NCI-H1436 (cell line): ENCODE data around the gene KRTAP9-2.
"Not testable (repeated sequence)": the region's sequence is repeated elsewhere in the genome, so short reads cannot be mapped to it uniquely, and the experiment has no call there.

Experiments used
- DNase-seq: peaks from one replicate; lab custom pipeline; 2025; lab: John Stamatoyannopoulos, UW

Gene KRTAP9-2

GRCh38 chr17:41226598-41227095 lies at the start of gene KRTAP9-2:
KRTAP9-2 (plus strand) TSS chr17:41226648; CDS start chr17:41226655, 7 bp downstream.
- DNase-seq, result not testable (repeated sequence)

- no peak for DNase-seq
Observed at GRCh38 chr17:41176744-41177387, 49.6 kb upstream of the KRTAP9-2 start.

DNA sequence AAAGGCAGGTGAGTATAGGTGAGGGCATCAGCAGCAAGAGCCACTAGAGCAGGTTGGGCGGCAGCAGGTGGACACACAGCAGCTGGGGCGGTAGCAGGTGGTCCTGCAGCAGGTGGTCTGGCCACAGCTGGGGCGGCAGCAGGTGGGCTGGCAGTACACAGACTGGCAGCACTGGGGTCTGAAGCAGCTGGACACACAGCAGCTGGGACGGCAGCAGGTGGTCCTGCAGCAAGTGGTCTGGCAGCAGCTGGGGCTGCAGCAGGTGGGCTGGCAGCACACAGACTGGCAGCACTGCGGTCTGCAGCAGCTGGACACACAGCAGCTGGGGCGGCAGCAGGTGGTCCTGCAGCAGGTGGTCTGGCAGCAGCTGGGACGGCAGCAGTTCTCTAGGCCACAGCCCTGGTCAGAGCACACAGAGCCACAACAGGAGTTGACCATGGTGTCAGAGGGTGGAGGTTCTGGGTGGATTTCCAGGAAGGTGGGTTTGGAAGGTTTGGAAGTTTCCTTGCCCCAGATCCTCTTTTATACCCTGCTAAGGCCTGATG lies 48.6 kb upstream of the KRTAP9-2 start, which contains the start of gene KRTAP4-2:
Gene KRTAP4-2, minus strand, starts transcription at position 495 of the 545 bp plus-strand sequence. Its CDS starts 57 bp downstream, at position 438.
- DNase-seq, result no peak

GRCh38 chr17:41178341-41178740 lies 48.1 kb upstream of the KRTAP9-2 start:
- no peak for DNase-seq

- DNase-seq, result no peak
Observed at GRCh38 chr17:41178843-41179616, 47.4 kb upstream of the KRTAP9-2 start.

GRCh38 chr17:41184480-41184961 lies 41.9 kb upstream of the KRTAP9-2 start, which contains the start of gene KRTAP4-1:
KRTAP4-1 (minus strand) TSS chr17:41184911; CDS start chr17:41184854, 57 bp downstream.
- no peak for DNase-seq

DNA sequence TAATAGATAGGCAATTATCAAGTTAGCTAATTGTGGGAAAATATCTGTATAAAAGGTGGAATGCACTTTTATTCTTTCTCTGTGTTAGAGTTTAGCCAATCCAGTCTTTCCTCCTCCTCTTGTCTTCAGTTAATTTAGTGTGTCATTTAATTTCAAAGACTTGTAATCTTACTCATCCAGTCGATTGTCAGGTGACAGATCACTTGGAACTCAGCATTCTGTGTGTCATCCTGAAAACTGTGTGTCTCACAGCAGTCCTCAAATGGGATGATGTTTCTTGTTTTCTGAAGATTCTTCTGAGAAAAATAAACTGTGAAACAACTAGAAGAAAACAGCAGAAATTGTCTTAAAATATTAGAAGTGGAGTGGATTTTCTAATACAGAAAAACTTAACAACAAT lies 41.4 kb upstream of the KRTAP9-2 start:
- DNase-seq, result no peak

DNA sequence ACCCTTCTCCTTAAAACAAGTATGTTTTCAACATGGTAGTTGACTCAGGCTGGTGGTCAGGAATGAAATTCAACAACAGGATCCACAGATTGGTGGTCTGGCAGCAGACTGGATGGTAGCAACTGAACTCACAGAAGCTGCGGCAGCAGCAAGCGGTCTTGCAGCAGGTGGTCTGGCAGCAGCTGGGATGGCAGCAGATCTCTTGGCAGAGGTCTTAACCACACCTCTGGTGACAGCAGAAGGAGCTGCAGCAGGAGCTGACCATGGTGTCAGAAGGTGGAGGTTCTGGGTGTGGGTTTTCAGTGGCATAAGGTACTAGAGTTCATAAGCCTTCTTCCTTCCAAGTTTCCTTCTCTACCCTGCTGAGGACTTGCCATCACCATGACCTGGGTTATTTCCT lies 39.6 kb upstream of the KRTAP9-2 start:
- DNase-seq, result no peak

DNA sequence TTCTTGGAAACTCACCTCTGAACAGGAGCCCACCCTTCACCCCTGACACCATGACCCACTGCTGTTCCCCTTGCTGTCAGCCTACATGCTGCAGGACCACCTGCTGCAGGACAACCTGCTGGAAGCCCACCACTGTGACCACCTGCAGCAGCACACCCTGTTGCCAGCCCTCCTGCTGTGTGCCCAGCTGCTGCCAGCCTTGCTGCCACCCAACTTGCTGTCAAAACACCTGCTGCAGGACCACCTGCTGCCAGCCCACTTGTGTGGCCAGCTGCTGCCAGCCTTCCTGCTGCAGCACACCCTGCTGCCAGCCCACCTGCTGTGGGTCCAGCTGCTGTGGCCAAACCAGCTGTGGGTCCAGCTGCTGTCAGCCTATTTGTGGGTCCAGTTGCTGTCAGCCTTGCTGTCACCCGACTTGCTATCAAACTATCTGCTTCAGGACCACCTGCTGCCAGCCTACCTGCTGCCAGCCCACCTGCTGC lies 36.6 kb upstream of the KRTAP9-2 start, which contains the start of gene KRTAP9-1:
Gene KRTAP9-1, plus strand, starts transcription at position 51 of the 482 bp plus-strand sequence. Its CDS starts 0 bp downstream, at position 51.
- not testable (repeated sequence) for DNase-seq

DNA sequence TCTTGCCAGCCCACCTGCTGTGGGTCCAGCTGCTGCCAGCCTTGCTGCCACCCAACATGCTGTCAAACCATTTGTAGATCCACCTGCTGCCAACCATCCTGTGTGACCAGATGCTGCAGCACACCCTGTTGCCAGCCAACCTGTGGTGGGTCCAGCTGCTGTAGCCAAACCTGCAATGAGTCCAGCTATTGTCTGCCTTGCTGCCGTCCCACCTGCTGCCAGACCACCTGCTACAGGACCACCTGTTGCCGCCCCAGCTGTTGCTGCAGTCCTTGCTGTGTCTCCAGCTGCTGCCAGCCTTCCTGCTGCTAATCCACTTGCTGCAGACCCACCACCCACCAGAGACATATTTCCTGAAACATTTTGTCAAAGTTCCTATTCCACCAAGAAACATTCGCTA lies 36.1 kb upstream of the KRTAP9-2 start:
- no peak for DNase-seq

GRCh38 chr17:41196068-41196467 lies 30.4 kb upstream of the KRTAP9-2 start:
- DNase-seq, result no peak

DNA sequence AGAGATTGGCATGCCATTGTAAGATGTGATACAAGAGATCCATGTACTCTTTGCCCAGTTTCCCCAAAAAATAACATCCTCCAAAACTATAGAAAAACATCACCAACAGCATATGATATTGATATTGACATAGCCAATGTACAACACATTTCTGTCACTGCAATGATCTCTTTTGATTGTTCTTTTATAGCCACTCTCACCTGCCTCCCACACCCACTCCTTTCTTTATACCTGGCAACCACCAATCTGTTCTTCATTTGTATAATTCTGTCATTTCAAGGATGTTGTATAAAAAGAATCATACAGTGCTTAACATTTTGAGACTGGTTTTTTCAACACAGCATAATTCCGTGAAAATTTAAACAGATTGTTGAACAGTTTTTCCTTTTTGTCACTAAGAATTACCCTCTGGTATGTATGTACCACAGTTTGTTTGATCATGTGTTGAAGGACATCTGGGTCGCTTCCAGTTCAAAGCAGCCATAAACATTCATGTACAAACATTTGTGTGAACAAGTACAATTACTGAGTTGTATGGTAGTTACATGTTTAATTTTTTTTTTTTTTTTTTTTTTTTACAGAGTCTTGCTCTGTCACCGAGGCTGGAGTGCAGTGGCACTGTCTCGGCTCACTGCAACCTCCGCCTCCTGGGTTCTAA lies 26.9 kb upstream of the KRTAP9-2 start:
- no peak for DNase-seq

DNA sequence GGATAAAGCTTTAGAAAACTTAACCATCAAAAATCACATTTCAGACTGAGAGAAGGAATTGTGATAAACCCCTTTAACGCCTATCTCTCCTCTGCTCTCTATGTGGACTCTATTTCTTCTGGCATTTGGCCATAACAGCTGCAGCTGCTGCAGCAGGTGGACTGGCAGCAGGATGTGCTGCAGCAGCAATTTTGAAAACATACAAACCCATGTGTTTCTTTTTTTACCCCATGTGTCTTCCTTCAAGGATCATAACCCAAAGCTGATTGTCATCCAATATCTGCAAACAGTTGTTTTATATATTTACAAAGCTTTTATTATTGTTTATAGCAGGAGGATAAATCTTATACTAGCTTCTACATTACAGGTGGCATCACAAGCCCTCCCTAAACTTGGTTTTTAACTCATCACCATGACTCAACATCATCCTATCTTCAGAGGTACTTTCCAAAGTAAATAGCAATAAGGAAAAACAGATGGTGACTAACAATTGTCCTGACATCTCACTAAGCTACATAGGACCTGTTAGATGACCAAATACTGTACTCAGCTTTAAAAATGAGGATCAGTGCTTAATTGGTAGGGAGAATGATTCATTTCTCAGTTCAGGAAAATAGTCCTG lies 14.5 kb upstream of the KRTAP9-2 start:
- DNase-seq, result peak; percentile 62

DNA sequence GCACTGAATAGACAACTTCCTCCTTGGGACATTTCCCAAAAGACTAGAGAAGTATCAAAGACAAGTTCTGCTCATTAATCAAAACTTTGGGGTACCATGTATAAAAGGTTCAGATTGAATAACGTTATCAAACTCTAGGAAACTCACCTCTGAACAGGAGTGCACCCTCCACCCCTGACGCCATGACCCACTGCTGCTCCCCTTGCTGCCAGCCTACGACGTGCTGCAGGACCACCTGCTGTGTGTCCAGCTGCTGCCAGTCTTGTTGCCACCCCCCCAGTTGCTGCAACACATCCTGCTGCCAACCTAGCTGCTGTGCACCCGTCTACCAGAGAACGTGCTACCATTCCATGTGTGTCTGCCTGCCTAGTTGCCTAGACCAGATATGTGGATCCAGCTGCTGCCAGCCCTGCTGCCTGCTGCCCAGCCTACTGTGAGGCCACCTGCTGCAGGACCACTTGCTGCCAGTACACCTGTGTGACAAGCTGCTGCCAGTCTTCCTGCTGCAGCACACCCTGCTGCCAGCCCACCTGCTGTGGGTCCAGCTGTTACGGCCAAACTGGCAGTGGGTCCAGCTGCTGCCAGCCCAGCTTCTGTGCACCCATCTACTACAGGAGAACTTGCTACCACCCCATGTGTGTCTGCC lies 13.8 kb upstream of the KRTAP9-2 start:
- no peak for DNase-seq

GRCh38 chr17:41215681-41216080 lies 10.8 kb upstream of the KRTAP9-2 start:
- DNase-seq, result no peak

- no peak for DNase-seq
Observed at GRCh38 chr17:41223821-41224220, 2.6 kb upstream of the KRTAP9-2 start.

DNA sequence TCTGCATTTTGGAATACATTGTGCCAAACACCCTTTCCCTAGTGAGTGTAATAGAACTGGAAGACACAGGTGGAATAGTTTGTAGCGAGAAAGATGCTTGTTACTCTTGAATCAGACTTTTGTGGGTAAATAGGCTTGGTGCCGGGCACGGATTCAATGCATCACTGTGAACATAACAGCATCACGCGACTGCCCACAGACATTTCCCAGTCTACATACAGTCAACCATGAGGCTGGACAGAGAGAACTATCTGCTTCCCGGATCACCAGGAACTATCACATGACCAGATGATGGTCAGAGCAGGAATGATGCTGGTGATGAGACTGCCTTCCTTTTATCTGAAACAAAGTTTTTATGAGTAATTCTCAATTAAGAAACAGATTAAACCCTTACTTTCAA lies 397 bp upstream of the KRTAP9-2 start:
- no peak for DNase-seq

- DNase-seq, result no peak
Observed at GRCh38 chr17:41230094-41230493, 3.6 kb downstream of the KRTAP9-2 start.

DNA sequence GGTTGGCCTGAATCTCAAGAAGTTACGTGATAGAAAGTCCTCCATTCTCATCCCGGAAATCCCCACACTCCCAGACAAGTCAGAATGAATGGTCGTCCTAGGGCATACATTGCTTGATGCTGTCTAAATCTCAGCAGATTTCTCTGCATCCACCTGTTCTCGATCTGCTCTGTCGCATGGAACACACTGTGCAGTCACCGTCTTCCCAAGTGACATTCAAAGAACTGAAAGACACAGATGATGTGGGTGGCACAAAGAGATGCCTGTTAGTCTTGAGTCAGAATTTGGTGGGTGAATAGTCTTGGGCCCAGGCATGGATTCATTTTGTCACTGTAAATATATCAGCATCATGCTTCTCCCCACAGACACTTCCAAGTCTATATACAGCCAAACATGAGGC lies 5.3 kb downstream of the KRTAP9-2 start:
- no peak for DNase-seq

GRCh38 chr17:41232399-41233105 lies 6.1 kb downstream of the KRTAP9-2 start, which contains the start of gene KRTAP9-3:
KRTAP9-3 (plus strand) TSS chr17:41232449; CDS start chr17:41232502, 53 bp downstream.
- DNase-seq, result not testable (repeated sequence)
